Measurements from ENCODE around the gene EHD3. TPM values are rescaled to one million over a fixed set of nuclear protein-coding genes. Genes with fewer than 3 reads are reported as not detected.

Gene EHD3
- total and polyA plus RNA-seq, 2 of the 8 experiments (the other 6 are each of a cell fraction or from before 2014, with no cell fraction given): 9.3 to 12.0 TPM

DNA sequence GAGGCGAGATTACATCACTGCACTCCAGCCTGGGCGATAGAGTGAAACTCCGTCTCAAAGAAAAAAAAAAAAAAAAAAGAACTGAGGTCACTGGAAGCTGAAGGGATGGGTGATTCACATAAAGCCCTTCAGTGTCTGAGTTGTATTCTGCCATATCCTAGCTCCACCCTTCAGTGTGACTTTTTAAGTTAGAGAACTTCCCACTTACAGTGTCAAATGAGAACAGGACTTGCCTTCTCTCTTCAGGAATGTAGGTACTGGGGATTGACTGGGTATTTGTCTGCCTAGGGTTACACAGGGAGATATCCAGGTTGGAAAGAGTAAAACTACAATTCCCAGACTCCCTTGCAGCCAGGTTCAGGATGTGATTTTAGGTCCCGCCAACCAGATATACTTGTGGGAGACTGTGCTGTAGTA is 37.9 kb downstream of the EHD3 start:
- Histone ChIP-seq H3K27ac (ENCODE audit: low read depth, low read length) (no peak overlapping the region), H3K18ac (ENCODE audit: extremely low read depth, low read length) (no peak overlapping the region), H2BK20ac (ENCODE audit: low read length) (no peak overlapping the region), H4K91ac (replicated peaks; ENCODE audit: insufficient read length, low read length) (no peak overlapping the region), H4K5ac (ENCODE audit: insufficient read length, low read depth, low read length) (no peak overlapping the region), H2AK5ac (ENCODE audit: low read depth, low read length) (no peak overlapping the region), H4K8ac (ENCODE audit: extremely low read depth, insufficient read depth, low read length) (no peak overlapping the region), H3K36me3 (ENCODE audit: control insufficient read depth in 2 of 4, insufficient read depth in 4 of 4, low read length in 3 of 4) (no peaks in the 10 kb centered on the region), H3K27me3 (replicated peaks in 1 of 4; ENCODE audit: control insufficient read depth in 3 of 4, extremely low read depth in 1 of 4, insufficient read depth in 3 of 4, low read length in 3 of 4) (no peaks in the 10 kb centered on the region), H3K9me3 (ENCODE audit: insufficient read depth in 2 of 2, low read depth in 1 of 2, low read length in 1 of 2) (no peaks in the 10 kb centered on the region), H2BK5ac (ENCODE audit: low read depth, low read length) (no peak overlapping the region), H3K14ac (ENCODE audit: insufficient read length) (no peak overlapping the region), H2BK15ac (ENCODE audit: low read length) (no peak overlapping the region), H3K4me1 (replicated peaks in 1 of 4; ENCODE audit: control insufficient read depth in 3 of 4, insufficient read depth in 4 of 4, low read length in 3 of 4) (peaks cover 2 to 15% (median 8%) of the 10 kb centered on the region in 4 experiments; a peak in 4 of 7 replicates), H2BK120ac (replicated peaks; ENCODE audit: low read depth, low read length) (no peak overlapping the region), H3K4me2 (ENCODE audit: insufficient read depth in 1 of 2, low read depth in 2 of 2, low read length in 2 of 2) (no peak overlapping the region), H3K4ac (replicated peaks; ENCODE audit: insufficient read length, low read depth, low read length) (no peak overlapping the region), H3K23ac (ENCODE audit: insufficient read length) (no peak overlapping the region), H2BK12ac (ENCODE audit: low read depth, low read length) (no peak overlapping the region), H4K20me1 (replicated peaks in 1 of 2; ENCODE audit: control insufficient read depth in 1 of 2, insufficient read depth in 2 of 2, low read length in 2 of 2) (peaks cover 0 to 1% of the 10 kb centered on the region in 2 experiments), H3K56ac (replicated peaks; ENCODE audit: insufficient read length, low read depth, low read length) (no peak overlapping the region), H3K9ac (replicated peaks in 1 of 4; ENCODE audit: extremely low read depth in 1 of 4, low read depth in 3 of 4, low read length in 3 of 4) (no peak overlapping the region), H3K79me2 (ENCODE audit: control insufficient read depth in 1 of 2, insufficient read depth in 2 of 2, low read length in 2 of 2) (no peaks in the 10 kb centered on the region), H3K79me1 (ENCODE audit: low read depth, low read length) (no peaks in the 10 kb centered on the region), H2AFZ (ENCODE audit: low read length) (peak overlapping the region; percentile 94), H3K23me2 (ENCODE audit: low read depth, low read length) (no peaks in the 10 kb centered on the region), H3K4me3 (ENCODE audit: extremely low read depth in 1 of 4, insufficient read depth in 2 of 4, low read depth in 3 of 4, low read length in 4 of 4) (no peak overlapping the region)
- peak; percentile 52 for TF ChIP-seq SIX5 (IDR thresholded peaks at IDR 0.05; ENCODE audit: low read depth, low read length)
- no peak for TF ChIP-seq RFX5 (IDR thresholded peaks at IDR 0.05; ENCODE audit: borderline replicate concordance, low read depth, low read length)
- TF ChIP-seq TBP (IDR thresholded peaks at IDR 0.05; ENCODE audit: low read depth, low read length): no peak
- DNase-seq (ENCODE audit: low read depth in 1 of 2, low spot score in 2 of 2): no peak
- POLR2A ChIA-PET (ENCODE audit: partially characterized antibody): no interaction called here
- FAIRE-seq: peak; percentile 13
- CTCF ChIA-PET (ENCODE audit: partially characterized antibody): no interaction called here
- 100% methylated on average over 2 of the region's 4 CpGs; no CpG with 5 or more reads in 1 of the 2 experiments for WGBS, 2 experiments (ENCODE audit: extremely low coverage in 1 of 2, insufficient coverage in 1 of 2, insufficient read length in 1 of 2, insufficient replicate concordance in 2 of 2, low coverage in 1 of 2, low lambda C conversion rate in 2 of 2, missing lambda C conversion rate in 1 of 2)

All from H1 (cell line).